H1 (cell line): ENCODE measurements around the gene GNB5.
A peak's percentile ranks its signal among the peaks of the same experiment; 100 is the strongest.

Source experiments
- CEBPB ChIP-seq: IDR thresholded peaks from 2 replicates; pipeline ENCODE4 v1.6.1; 2012; ENCODE audit warnings: low read depth, low read length
- FOSL1 ChIP-seq: IDR thresholded peaks from 2 replicates; pipeline ENCODE4 v1.6.1; 2011; ENCODE audit warnings: mild to moderate bottlenecking, low read depth, low read length, moderate library complexity; ENCODE audit not compliant: insufficient read depth
- RAD21 ChIP-seq, 2 experiments: IDR thresholded peaks in 1 of 2; conservative IDR thresholded peaks in 1 of 2; 2 replicates each; pipeline ENCODE4 v1.6.1; 2011; ENCODE audit warnings: low read depth in 2 of 2, low read length in 2 of 2, improper control_type of control experiment in 1 of 2, inconsistent platforms in 1 of 2, mild to moderate bottlenecking in 1 of 2, moderate library complexity in 1 of 2
- RBBP5 ChIP-seq: IDR thresholded peaks from 2 replicates; pipeline ENCODE4 v1.7.1; 2012; ENCODE audit warnings: low read depth, mild to moderate bottlenecking, inconsistent platforms, low read length, moderate library complexity, borderline replicate concordance
- TF ChIP-seq, protein P1 (sequence below), 3 experiments: IDR thresholded peaks; 1 replicate in 2 of 3; 2 replicates in 1 of 3; pipeline versions ENCODE4 v1.5.1 to v1.6.1; 2011; ENCODE audit warnings: low read length in 3 of 3, mild to moderate bottlenecking in 3 of 3, inconsistent platforms in 2 of 3, low read depth in 1 of 3, moderate library complexity in 1 of 3; ENCODE audit not compliant: insufficient read depth in 1 of 3; ENCODE audit errors: control extremely low read depth in 1 of 3

DNA sequence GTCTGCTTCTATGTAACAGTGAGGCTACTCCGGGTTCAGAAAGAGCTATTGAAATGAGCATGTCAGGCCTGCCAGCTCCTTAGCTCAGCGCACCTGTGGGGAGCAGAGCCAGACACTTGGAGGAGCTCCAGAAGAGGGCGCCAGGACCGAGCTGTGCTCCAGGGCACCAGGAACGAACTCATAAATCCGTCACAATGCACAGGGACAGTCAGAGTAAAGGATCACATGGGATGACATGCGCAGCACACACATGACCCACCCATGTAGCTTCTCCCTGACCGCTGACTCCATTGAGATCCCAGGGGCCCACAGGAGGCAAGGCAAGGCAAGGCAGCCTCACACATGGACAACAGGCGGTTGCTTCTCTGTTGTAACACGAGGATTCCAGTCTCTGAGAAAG is 26.0 kb upstream of the GNB5 start:
- TF ChIP-seq, protein P1, sequence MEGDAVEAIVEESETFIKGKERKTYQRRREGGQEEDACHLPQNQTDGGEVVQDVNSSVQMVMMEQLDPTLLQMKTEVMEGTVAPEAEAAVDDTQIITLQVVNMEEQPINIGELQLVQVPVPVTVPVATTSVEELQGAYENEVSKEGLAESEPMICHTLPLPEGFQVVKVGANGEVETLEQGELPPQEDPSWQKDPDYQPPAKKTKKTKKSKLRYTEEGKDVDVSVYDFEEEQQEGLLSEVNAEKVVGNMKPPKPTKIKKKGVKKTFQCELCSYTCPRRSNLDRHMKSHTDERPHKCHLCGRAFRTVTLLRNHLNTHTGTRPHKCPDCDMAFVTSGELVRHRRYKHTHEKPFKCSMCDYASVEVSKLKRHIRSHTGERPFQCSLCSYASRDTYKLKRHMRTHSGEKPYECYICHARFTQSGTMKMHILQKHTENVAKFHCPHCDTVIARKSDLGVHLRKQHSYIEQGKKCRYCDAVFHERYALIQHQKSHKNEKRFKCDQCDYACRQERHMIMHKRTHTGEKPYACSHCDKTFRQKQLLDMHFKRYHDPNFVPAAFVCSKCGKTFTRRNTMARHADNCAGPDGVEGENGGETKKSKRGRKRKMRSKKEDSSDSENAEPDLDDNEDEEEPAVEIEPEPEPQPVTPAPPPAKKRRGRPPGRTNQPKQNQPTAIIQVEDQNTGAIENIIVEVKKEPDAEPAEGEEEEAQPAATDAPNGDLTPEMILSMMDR (IDR thresholded peaks at IDR 0.05; ENCODE audit: control extremely low read depth in 1 of 3, insufficient read depth in 1 of 3, low read depth in 1 of 3, low read length in 3 of 3) = peak; percentile 60 to 75 (median 72)
- TF ChIP-seq FOSL1 (no peak), RAD21 (IDR thresholded peaks at IDR 0.05 in 1 of 2, conservative IDR thresholded peaks at IDR 0.05 in 1 of 2; ENCODE audit: low read depth in 2 of 2, low read length in 2 of 2) (peak; percentile 29 to 55; a peak in 3 of 4 replicates), RBBP5 (no peak), CEBPB (no peak)
